Adrenal gland (tissue), 5 donors: ENCODE measurements around the gene CYBA.

Experiments
- CTCF ChIP-seq, 6 experiments: fragments of 450-650 bp in 4 of 6; fragments of 200-600 bp in 2 of 6; sonication (generic) in 1 of 6; IDR thresholded peaks; 1 replicate in 5 of 6; 2 replicates in 1 of 6; pipeline versions ENCODE4 v1.5.1 to v1.8.0; 2016 to 2021; ENCODE audit warnings: antibody characterized with exemption in 6 of 6, mild to moderate bottlenecking in 2 of 6, moderate library complexity in 1 of 6
- POLR2A ChIP-seq, 2 donors: fragments of 450-650 bp; IDR thresholded peaks; one replicate each; pipeline ENCODE4 v1.6.1; 2017; ENCODE audit warnings: antibody characterized with exemption in 2 of 2, mild to moderate bottlenecking in 2 of 2, moderate library complexity in 1 of 2
- donor health status: DM: no; HTN: no; CAD: no.

GRCh38 chr16:88638323-88639230, 12.3 kb downstream of the CYBA start, which contains the start of gene IL17C:
- TF ChIP-seq CTCF (IDR thresholded peaks at IDR 0.05) (no peak), POLR2A (IDR thresholded peaks at IDR 0.05) (no peak)
